Nephron progenitor cell (in vitro differentiated cells): ENCODE data around the gene VWCE.
"Not testable (repeated sequence)": the region's sequence is repeated elsewhere in the genome, so short reads cannot be mapped to it uniquely, and the experiment has no call there.

Experiments
- DNase-seq: peaks from one replicate; pipeline ENCODE4 v3.0.0; 2021
- H3K27ac Mint-ChIP-seq: 2 replicates; pipeline ENCODE4 v1.8.0; 2021; ENCODE audit warnings: mild to moderate bottlenecking, moderate library complexity, mixed read lengths
- H3K27me3 Mint-ChIP-seq: 2 replicates; pipeline ENCODE4 v1.8.0; 2021; ENCODE audit warnings: mild to moderate bottlenecking, low read depth, mixed read lengths; ENCODE audit not compliant: poor library complexity
- H3K36me3 Mint-ChIP-seq: 2 replicates; pipeline ENCODE4 v1.8.0; 2021; ENCODE audit warnings: low read depth, mixed read lengths
- H3K4me1 Mint-ChIP-seq: 2 replicates; pipeline ENCODE4 v1.8.0; 2021; ENCODE audit warnings: mixed read lengths
- H3K4me3 Mint-ChIP-seq: 2 replicates; pipeline ENCODE4 v1.8.0; 2021; ENCODE audit warnings: mild to moderate bottlenecking, moderate library complexity, mixed read lengths
- H3K9me3 Mint-ChIP-seq: 2 replicates; pipeline ENCODE4 v1.8.0; 2021; ENCODE audit warnings: mild to moderate bottlenecking, moderate library complexity, mixed read lengths

Gene VWCE

DNA sequence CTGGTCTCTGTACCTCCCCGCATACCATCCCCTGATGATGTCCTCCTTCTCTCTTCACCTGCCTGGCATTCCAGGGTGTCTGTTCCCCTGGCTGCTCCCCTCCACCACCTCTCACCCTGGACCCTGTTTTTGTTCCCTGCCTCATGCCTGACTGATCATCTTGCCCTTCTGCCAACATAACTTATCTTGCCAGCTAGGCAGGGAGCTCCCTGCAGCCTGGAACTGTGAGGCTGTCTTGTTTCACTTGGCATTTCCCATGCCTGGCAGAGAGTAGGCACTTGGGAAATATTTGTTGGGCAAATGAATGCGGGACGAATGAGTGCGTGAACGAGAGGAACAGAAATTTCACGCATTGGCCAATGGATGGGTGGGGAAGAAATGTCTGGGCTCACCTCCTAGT, 84.5 kb downstream of the VWCE start:
- not testable (repeated sequence) for H3K4me1 Mint-ChIP-seq, DNase-seq, H3K36me3 Mint-ChIP-seq, H3K27me3 Mint-ChIP-seq, H3K4me3 Mint-ChIP-seq, H3K27ac Mint-ChIP-seq, H3K9me3 Mint-ChIP-seq
